HCT116 (cell line): Measurements from ENCODE around the gene CRIM1. TPM values are rescaled to one million over a fixed set of nuclear protein-coding genes. Genes with fewer than 3 reads are reported as not detected.

ENCODE experiments used
- ATAC-seq: fragments of 200-7000 bp; cut with Tn5 transposase; 2 replicates; pipeline ENCODE4 v1.9.1; 2020; ENCODE audit warnings: mild to moderate bottlenecking, moderate library complexity
- BruUV-seq: library from RNA; stranded (reverse); fragments of 400-500 nt; replicated peaks from 2 replicates; lab custom pipeline; 2021; lab: Mats Ljungman, UMichigan
- CTCF ChIA-PET: fragments of 300-600 bp; sonication (Branson Sonifier 250); formaldehyde crosslinking; loops from one replicate; lab custom pipeline; 2021; ENCODE audit warnings: antibody characterized with exemption; lab: Charles Lee
- POLR2A ChIA-PET: fragments of 300-600, 350-600 bp; sonication (Branson Sonifier 250); formaldehyde crosslinking; loops from one replicate; lab custom pipeline; 2021; ENCODE audit warnings: antibody characterized with exemption; lab: Charles Lee
- RAD21 ChIA-PET, 2 experiments: fragments of 300-600 bp; sonication (Branson Sonifier 250); formaldehyde crosslinking; loops; one replicate each; lab custom pipeline; 2023; ENCODE audit warnings: low total read pairs in 2 of 2; ENCODE audit not compliant: uncharacterized antibody in 2 of 2, unreplicated experiment in 2 of 2, low non-redundant PET in 1 of 2; lab: Charles Lee
- DNase-seq: peaks from one replicate; pipeline ENCODE4 v3.0.0-alpha.2; 2010; ENCODE audit warnings: low read depth, low spot score
- H2AFZ ChIP-seq: fragments of 200-600 bp; shearing (Covaris generic), sonication (generic); 2 replicates; pipeline ENCODE4 v1.6.1; 2017; ENCODE audit warnings: low read depth, mixed run types, mixed read lengths, antibody characterized with exemption, low read length; ENCODE audit not compliant: poor library complexity, severe bottlenecking
- H3K27ac ChIP-seq: 2 replicates; pipeline ENCODE4 v1.5.1; 2012; ENCODE audit warnings: low read depth, low read length
- H3K27me3 ChIP-seq: fragments of 200-600 bp; sonication (generic); 2 replicates; pipeline ENCODE4 v1.6.1; 2016; ENCODE audit warnings: mixed run types, low read length, mixed read lengths; ENCODE audit not compliant: insufficient read depth
- H3K36me3 ChIP-seq, 2 experiments: fragments of 200-500 bp in 1 of 2; fragments of 200-600 bp in 1 of 2; sonication (Bioruptor generic) in 1 of 2; sonication (generic) in 1 of 2; 2 replicates each; pipeline versions ENCODE4 v1.5.1 to v1.6.1; 2014 to 2016; ENCODE audit warnings: low read length in 2 of 2, inconsistent platforms in 1 of 2, mixed read lengths in 1 of 2, mixed run types in 1 of 2; ENCODE audit not compliant: insufficient read depth in 2 of 2, control insufficient read depth in 1 of 2
- H3K4me1 ChIP-seq, 2 experiments: fragments of 200-600 bp in 1 of 2; sonication (generic) in 1 of 2; 2 replicates each; pipeline versions ENCODE4 v1.5.1 to v1.6.1; 2012 to 2017; ENCODE audit warnings: low read length in 2 of 2, inconsistent platforms in 1 of 2, mild to moderate bottlenecking in 1 of 2, mixed read lengths in 1 of 2, mixed run types in 1 of 2, moderate library complexity in 1 of 2; ENCODE audit not compliant: insufficient read depth in 2 of 2, control insufficient read depth in 1 of 2
- H3K4me2 ChIP-seq: fragments of 200-600 bp; sonication (generic); 2 replicates; pipeline ENCODE4 v1.6.1; 2017; ENCODE audit warnings: mixed run types, low read length, mixed read lengths
- H3K4me3 ChIP-seq, 2 experiments: fragments of 200-600 bp in 1 of 2; sonication (generic) in 1 of 2; replicated peaks in 1 of 2; 2 replicates each; pipeline ENCODE4 v1.5.1; 2011 to 2016; ENCODE audit warnings: low read length in 2 of 2, control low read depth in 1 of 2, low read depth in 1 of 2, mild to moderate bottlenecking in 1 of 2, mixed read lengths in 1 of 2, mixed run types in 1 of 2
- H3K79me2 ChIP-seq: fragments of 200-600 bp; sonication (generic); 2 replicates; pipeline ENCODE4 v1.6.1; 2017; ENCODE audit warnings: mild to moderate bottlenecking, mixed run types, low read length, moderate library complexity, mixed read lengths; ENCODE audit not compliant: insufficient read depth
- H3K9ac ChIP-seq: fragments of 200-600 bp; sonication (generic); 2 replicates; pipeline ENCODE4 v1.6.1; 2016; ENCODE audit warnings: low read length, mixed read lengths
- H3K9me2 ChIP-seq: fragments of 200-600 bp; sonication (generic), shearing (Covaris generic); 2 replicates; pipeline ENCODE4 v1.6.1; 2017; ENCODE audit warnings: mixed run types, mild to moderate bottlenecking, moderate library complexity; ENCODE audit not compliant: insufficient read depth
- H3K9me3 ChIP-seq, 2 experiments: fragments of 200-500 bp in 1 of 2; fragments of 200-600 bp in 1 of 2; sonication (Bioruptor generic) in 1 of 2; sonication (generic) in 1 of 2; 2 replicates each; pipeline ENCODE4 v1.6.1; 2014 to 2017; ENCODE audit warnings: low read length in 2 of 2, mixed read lengths in 2 of 2, inconsistent platforms in 1 of 2, low read depth in 1 of 2, mild to moderate bottlenecking in 1 of 2, mixed run types in 1 of 2, moderate library complexity in 1 of 2; ENCODE audit not compliant: control insufficient read depth in 1 of 2, insufficient read depth in 1 of 2
- H4K20me1 ChIP-seq: fragments of 200-600 bp; sonication (generic), shearing (Covaris generic); 2 replicates; pipeline ENCODE4 v1.6.1; 2017; ENCODE audit warnings: mixed run types, mild to moderate bottlenecking, moderate library complexity; ENCODE audit not compliant: insufficient read depth
- CBX3 ChIP-seq: IDR thresholded peaks from 2 replicates; pipeline ENCODE4 v1.6.1; 2012; ENCODE audit warnings: low read depth
- EZH2phosphoT487 ChIP-seq: fragments of 200-600 bp; IDR thresholded peaks from 2 replicates; pipeline ENCODE4 v1.6.1; 2018; ENCODE audit warnings: antibody characterized with exemption, borderline replicate concordance
- FOSL1 ChIP-seq: IDR thresholded peaks from 2 replicates; pipeline ENCODE4 v1.6.1; 2012; ENCODE audit warnings: low read depth
- POLR2A ChIP-seq: IDR thresholded peaks from 2 replicates; pipeline ENCODE4 v1.7.0; 2011; ENCODE audit warnings: borderline replicate concordance; ENCODE audit not compliant: insufficient read depth, insufficient read length; ENCODE audit errors: extremely low read depth
- POLR2AphosphoS5 ChIP-seq: IDR thresholded peaks from 2 replicates; pipeline ENCODE4 v1.6.1; 2011; ENCODE audit warnings: mild to moderate bottlenecking, low read depth, low read length, moderate library complexity
- RAD21 ChIP-seq: IDR thresholded peaks from 2 replicates; pipeline ENCODE4 v1.6.1; 2012; ENCODE audit warnings: low read depth, mild to moderate bottlenecking
- SP1 ChIP-seq: IDR thresholded peaks from 2 replicates; pipeline ENCODE4 v1.6.1; 2012; ENCODE audit warnings: low read depth
- SRF ChIP-seq: IDR thresholded peaks from 2 replicates; pipeline ENCODE4 v1.6.1; 2012; ENCODE audit warnings: low read depth
- ZNF274 ChIP-seq: fragments of 200-500 bp; sonication (Bioruptor generic); IDR thresholded peaks from 2 replicates; pipeline ENCODE4 v1.6.1; 2014; ENCODE audit warnings: mild to moderate bottlenecking, low read depth, low read length, inconsistent platforms
- intact Hi-C: fragments of 100-400 bp; cut with micrococcal nuclease; formaldehyde crosslinking; loops from 2 replicates; pipeline ENCODE4 v1.10.0; 2022
- total RNA-seq: library from RNA; stranded (reverse); gene quantifications from one replicate; pipeline ENCODE4 v1.2.1, GENCODE V29; 2021; ENCODE audit not compliant: unreplicated experiment
- TF ChIP-seq, protein P1 (sequence below): IDR thresholded peaks from 2 replicates; pipeline ENCODE4 v1.6.1; 2012; ENCODE audit warnings: low read depth

CRIM1 gene
- total RNA-seq, 1 experiment from 2014 or later = 27.2 TPM

DNA sequence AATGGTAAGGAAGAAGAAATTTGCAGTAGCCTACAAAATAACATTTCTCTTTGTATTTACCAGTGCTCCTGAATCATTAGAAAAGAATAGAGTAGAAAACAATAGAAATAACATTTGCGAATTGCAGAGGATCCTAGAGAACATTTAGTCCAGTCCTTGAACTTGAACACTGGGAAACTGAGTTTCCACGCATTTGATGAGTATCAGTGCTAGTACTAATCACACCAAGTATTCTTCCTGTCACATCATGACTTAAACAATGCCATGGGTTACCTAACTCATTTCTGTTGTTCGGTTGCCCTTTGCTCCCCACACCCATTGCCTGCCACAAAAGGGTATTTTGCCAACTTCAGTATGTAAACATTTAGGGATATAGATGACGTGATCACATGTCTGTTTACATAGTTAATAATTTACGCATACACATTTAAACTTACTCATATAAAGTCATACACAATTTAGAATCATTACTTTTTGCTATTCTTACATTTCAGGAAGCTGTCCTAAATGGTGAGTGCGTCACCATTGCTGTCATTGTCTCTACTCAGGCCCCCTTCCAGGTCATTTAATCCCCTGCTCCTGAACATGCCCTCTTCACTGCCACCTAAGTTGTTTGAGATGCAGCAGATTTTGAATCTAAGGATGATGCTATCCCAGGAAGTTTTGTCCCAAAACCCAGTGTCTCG is 42.3 kb downstream of the CRIM1 start:
- H3K4me1 ChIP-seq = peaks cover 0 to 6% of the 10 kb centered on the region in 2 experiments; a peak in 3 of 4 replicates
- peaks cover 4% of the 10 kb centered on the region; the same call in 1 of the 2 replicates for H3K79me2 ChIP-seq
- intact Hi-C loops = no loop called here
- no TSS peak for BruUV-seq
- no peak overlapping the region for H3K4me3 ChIP-seq
- no peaks in the 10 kb centered on the region for H3K27me3 ChIP-seq
- H3K9me3 ChIP-seq = no peaks in the 10 kb centered on the region
- CTCF ChIA-PET = no interaction called here
- ATAC-seq = no peak
- DNase-seq = no peak
- peaks cover 0 to 9% of the 10 kb centered on the region in 2 experiments; a peak in 1 of 4 replicates for H3K36me3 ChIP-seq
- no peak overlapping the region for H3K4me2 ChIP-seq
- RAD21 ChIA-PET = no interaction called here
- H4K20me1 ChIP-seq = no peaks in the 10 kb centered on the region
- no peak overlapping the region for H2AFZ ChIP-seq
- no peak overlapping the region for H3K27ac ChIP-seq
- no peak overlapping the region for H3K9ac ChIP-seq
- POLR2A ChIA-PET = no interaction called here
- no peaks in the 10 kb centered on the region for H3K9me2 ChIP-seq
- TF ChIP-seq FOSL1 = no peak

DNA sequence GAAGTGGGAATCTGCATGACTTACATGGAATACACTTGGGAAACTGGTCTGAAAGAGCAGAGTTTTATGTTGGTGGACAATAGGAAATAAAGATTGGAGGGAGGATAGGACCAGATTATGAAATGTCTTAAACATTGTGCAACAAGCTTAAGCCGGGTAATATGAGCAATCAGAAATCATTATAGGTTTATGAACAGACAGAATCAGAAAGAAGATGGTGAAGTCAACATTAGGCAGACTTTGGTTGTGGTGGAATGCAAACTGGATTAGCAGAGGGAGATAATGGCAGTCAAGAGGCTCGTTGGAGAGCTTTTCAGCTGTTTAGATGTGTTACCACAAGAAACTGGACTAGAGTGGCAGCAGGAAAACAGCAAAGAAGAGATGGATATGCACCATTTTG is 43.5 kb downstream of the CRIM1 start:
- CTCF ChIA-PET = no interaction called here
- POLR2A ChIA-PET = no interaction called here
- DNase-seq (no peak), ATAC-seq (no peak)
- Histone ChIP-seq H3K27me3 (no peaks in the 10 kb centered on the region), H3K27ac (no peak overlapping the region), H4K20me1 (no peaks in the 10 kb centered on the region), H3K9me3 (no peaks in the 10 kb centered on the region), H3K9ac (no peak overlapping the region), H3K9me2 (no peaks in the 10 kb centered on the region), H3K36me3 (peaks cover 0 to 9% of the 10 kb centered on the region in 2 experiments; a peak in 1 of 4 replicates), H2AFZ (no peak overlapping the region), H3K4me1 (peaks cover 9 to 17% of the 10 kb centered on the region in 2 experiments), H3K4me3 (no peak overlapping the region), H3K79me2 (peaks cover 4% of the 10 kb centered on the region; the same call in 1 of the 2 replicates), H3K4me2 (no peak overlapping the region)
- TF ChIP-seq SP1 (no peak), SRF (no peak), FOSL1 (no peak), POLR2A (no peak), ZNF274 (no peak), RAD21 (no peak), EZH2phosphoT487 (no peak), CBX3 (no peak), POLR2AphosphoS5 (no peak)
- TF ChIP-seq, protein P1, sequence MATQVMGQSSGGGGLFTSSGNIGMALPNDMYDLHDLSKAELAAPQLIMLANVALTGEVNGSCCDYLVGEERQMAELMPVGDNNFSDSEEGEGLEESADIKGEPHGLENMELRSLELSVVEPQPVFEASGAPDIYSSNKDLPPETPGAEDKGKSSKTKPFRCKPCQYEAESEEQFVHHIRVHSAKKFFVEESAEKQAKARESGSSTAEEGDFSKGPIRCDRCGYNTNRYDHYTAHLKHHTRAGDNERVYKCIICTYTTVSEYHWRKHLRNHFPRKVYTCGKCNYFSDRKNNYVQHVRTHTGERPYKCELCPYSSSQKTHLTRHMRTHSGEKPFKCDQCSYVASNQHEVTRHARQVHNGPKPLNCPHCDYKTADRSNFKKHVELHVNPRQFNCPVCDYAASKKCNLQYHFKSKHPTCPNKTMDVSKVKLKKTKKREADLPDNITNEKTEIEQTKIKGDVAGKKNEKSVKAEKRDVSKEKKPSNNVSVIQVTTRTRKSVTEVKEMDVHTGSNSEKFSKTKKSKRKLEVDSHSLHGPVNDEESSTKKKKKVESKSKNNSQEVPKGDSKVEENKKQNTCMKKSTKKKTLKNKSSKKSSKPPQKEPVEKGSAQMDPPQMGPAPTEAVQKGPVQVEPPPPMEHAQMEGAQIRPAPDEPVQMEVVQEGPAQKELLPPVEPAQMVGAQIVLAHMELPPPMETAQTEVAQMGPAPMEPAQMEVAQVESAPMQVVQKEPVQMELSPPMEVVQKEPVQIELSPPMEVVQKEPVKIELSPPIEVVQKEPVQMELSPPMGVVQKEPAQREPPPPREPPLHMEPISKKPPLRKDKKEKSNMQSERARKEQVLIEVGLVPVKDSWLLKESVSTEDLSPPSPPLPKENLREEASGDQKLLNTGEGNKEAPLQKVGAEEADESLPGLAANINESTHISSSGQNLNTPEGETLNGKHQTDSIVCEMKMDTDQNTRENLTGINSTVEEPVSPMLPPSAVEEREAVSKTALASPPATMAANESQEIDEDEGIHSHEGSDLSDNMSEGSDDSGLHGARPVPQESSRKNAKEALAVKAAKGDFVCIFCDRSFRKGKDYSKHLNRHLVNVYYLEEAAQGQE = no peak
- intact Hi-C loops = no loop called here
- no TSS peak for BruUV-seq
- RAD21 ChIA-PET = no interaction called here
